ENCODE data around the gene AFF3. TPM values are rescaled to one million over a fixed set of nuclear protein-coding genes. Genes with fewer than 3 reads are reported as not detected.

The AFF3 gene
- total and polyA plus RNA-seq, 10 of the 15 experiments (the other 5 are each of a cell fraction or from before 2014, with no cell fraction given) = 0.26 to 5.5 (median 3.0) TPM

DNA sequence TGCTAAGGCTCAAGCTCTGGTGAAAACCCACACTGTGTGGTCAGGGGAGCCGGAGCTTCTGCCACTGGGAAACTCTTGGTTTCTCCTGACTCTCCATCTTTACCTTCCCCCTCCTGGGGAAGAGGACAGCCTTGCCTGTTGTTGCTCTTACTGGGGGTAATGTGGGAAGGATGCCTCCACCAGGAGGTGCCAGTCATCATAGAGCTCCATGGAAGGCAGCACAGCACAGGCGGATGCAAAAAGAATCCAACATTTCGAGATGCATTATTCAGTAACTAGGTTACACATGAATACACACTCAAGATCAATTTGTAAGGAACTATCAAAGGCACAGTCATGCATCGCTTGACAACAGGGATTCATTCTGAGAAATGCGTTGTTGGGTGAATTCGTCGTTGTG lies 322.6 kb downstream of the AFF3 start:
- no peak overlapping the region for H2AFZ ChIP-seq (ENCODE audit: control insufficient read depth, low read depth, low read length)
- no peak overlapping the region for H3K4me2 ChIP-seq (ENCODE audit: control insufficient read depth, insufficient read depth)
- H3K4me1 ChIP-seq (ENCODE audit: control insufficient read depth, insufficient read depth, low read length) = no peaks in the 10 kb centered on the region
- no peak overlapping the region for H3K27ac ChIP-seq (ENCODE audit: control insufficient read depth, insufficient read depth)
- no peaks in the 10 kb centered on the region for H4K20me1 ChIP-seq (ENCODE audit: control insufficient read depth, insufficient read depth)
- no peaks in the 10 kb centered on the region for H3K9me3 ChIP-seq (replicated peaks; ENCODE audit: control insufficient read depth, insufficient read depth, low read length)
- no peak for DNase-seq (ENCODE audit: low read depth, low spot score)
- ATAC-seq = no peak
- H3K4me3 ChIP-seq = no peak overlapping the region
- no peaks in the 10 kb centered on the region for H3K79me2 ChIP-seq (ENCODE audit: control insufficient read depth, insufficient read depth, low read length)
- ChIA-PET CTCF (interaction anchor here (1.2 to 1.3 kb wide), 2 partner anchors 261 to 422 kb away, joined by 3 read pairs; no protein-coding TSS in a partner anchor), RAD21 (ENCODE audit: unreplicated experiment) (no interaction called here), POLR2A (no interaction called here), SMC1A (ENCODE audit: uncharacterized antibody, unreplicated experiment) (no interaction called here)
- no peaks in the 10 kb centered on the region for H3K36me3 ChIP-seq (ENCODE audit: control insufficient read depth in 2 of 2, insufficient read depth in 2 of 2, low read length in 1 of 2)
- WGBS (ENCODE audit: insufficient coverage, insufficient replicate concordance, low lambda C conversion rate, missing lambda C conversion rate) = 75% methylated on average over 7 of the region's 7 CpGs
- intact Hi-C loops (cut with micrococcal nuclease; ENCODE audit: unreplicated experiment) = loop anchor here (2.0 to 10.0 kb wide), 2 partner anchors 261 to 425 kb away; no protein-coding TSS in a partner anchor
- BruUV-seq (replicated peaks) = no TSS peak
- H3K27me3 ChIP-seq (replicated peaks in 1 of 2; ENCODE audit: control insufficient read depth in 2 of 2, insufficient read depth in 2 of 2, low read length in 1 of 2) = no peaks in the 10 kb centered on the region
- H3K9ac ChIP-seq (ENCODE audit: control insufficient read depth, insufficient read depth, low read length) = no peak overlapping the region
- in situ Hi-C loops (cut with MboI) = no loop called here
- no peak for FAIRE-seq
- TF ChIP-seq HDAC6 (IDR thresholded peaks at IDR 0.05; ENCODE audit: unreplicated experiment) = no peak
- TF ChIP-seq, protein P1, sequence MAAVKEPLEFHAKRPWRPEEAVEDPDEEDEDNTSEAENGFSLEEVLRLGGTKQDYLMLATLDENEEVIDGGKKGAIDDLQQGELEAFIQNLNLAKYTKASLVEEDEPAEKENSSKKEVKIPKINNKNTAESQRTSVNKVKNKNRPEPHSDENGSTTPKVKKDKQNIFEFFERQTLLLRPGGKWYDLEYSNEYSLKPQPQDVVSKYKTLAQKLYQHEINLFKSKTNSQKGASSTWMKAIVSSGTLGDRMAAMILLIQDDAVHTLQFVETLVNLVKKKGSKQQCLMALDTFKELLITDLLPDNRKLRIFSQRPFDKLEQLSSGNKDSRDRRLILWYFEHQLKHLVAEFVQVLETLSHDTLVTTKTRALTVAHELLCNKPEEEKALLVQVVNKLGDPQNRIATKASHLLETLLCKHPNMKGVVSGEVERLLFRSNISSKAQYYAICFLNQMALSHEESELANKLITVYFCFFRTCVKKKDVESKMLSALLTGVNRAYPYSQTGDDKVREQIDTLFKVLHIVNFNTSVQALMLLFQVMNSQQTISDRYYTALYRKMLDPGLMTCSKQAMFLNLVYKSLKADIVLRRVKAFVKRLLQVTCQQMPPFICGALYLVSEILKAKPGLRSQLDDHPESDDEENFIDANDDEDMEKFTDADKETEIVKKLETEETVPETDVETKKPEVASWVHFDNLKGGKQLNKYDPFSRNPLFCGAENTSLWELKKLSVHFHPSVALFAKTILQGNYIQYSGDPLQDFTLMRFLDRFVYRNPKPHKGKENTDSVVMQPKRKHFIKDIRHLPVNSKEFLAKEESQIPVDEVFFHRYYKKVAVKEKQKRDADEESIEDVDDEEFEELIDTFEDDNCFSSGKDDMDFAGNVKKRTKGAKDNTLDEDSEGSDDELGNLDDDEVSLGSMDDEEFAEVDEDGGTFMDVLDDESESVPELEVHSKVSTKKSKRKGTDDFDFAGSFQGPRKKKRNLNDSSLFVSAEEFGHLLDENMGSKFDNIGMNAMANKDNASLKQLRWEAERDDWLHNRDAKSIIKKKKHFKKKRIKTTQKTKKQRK (IDR thresholded peaks at IDR 0.05; ENCODE audit: low read depth, low read length) = no peak
- no peak for TF ChIP-seq RFX5 (IDR thresholded peaks at IDR 0.05; ENCODE audit: low read depth, low read length)
- TF ChIP-seq, protein P2, sequence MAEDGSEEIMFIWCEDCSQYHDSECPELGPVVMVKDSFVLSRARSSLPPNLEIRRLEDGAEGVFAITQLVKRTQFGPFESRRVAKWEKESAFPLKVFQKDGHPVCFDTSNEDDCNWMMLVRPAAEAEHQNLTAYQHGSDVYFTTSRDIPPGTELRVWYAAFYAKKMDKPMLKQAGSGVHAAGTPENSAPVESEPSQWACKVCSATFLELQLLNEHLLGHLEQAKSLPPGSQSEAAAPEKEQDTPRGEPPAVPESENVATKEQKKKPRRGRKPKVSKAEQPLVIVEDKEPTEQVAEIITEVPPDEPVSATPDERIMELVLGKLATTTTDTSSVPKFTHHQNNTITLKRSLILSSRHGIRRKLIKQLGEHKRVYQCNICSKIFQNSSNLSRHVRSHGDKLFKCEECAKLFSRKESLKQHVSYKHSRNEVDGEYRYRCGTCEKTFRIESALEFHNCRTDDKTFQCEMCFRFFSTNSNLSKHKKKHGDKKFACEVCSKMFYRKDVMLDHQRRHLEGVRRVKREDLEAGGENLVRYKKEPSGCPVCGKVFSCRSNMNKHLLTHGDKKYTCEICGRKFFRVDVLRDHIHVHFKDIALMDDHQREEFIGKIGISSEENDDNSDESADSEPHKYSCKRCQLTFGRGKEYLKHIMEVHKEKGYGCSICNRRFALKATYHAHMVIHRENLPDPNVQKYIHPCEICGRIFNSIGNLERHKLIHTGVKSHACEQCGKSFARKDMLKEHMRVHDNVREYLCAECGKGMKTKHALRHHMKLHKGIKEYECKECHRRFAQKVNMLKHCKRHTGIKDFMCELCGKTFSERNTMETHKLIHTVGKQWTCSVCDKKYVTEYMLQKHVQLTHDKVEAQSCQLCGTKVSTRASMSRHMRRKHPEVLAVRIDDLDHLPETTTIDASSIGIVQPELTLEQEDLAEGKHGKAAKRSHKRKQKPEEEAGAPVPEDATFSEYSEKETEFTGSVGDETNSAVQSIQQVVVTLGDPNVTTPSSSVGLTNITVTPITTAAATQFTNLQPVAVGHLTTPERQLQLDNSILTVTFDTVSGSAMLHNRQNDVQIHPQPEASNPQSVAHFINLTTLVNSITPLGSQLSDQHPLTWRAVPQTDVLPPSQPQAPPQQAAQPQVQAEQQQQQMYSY (CRISPR knock-in tag; IDR thresholded peaks at IDR 0.05) = no peak
- TF ChIP-seq ATF7 (IDR thresholded peaks at IDR 0.05; ENCODE audit: low read depth) = no peak
- TF ChIP-seq, protein P3, sequence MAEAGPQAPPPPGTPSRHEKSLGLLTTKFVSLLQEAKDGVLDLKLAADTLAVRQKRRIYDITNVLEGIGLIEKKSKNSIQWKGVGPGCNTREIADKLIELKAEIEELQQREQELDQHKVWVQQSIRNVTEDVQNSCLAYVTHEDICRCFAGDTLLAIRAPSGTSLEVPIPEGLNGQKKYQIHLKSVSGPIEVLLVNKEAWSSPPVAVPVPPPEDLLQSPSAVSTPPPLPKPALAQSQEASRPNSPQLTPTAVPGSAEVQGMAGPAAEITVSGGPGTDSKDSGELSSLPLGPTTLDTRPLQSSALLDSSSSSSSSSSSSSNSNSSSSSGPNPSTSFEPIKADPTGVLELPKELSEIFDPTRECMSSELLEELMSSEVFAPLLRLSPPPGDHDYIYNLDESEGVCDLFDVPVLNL (IDR thresholded peaks at IDR 0.05; ENCODE audit: low read depth, low read length) = no peak
- TF ChIP-seq GABPA (IDR thresholded peaks at IDR 0.05; ENCODE audit: low read depth) = no peak
- TF ChIP-seq, protein P4, sequence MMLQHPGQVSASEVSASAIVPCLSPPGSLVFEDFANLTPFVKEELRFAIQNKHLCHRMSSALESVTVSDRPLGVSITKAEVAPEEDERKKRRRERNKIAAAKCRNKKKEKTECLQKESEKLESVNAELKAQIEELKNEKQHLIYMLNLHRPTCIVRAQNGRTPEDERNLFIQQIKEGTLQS (IDR thresholded peaks at IDR 0.05; ENCODE audit: borderline replicate concordance, extremely low read depth, low read depth, low read length) = no peak
- TF ChIP-seq SMARCA5 (IDR thresholded peaks at IDR 0.05) = no peak
- TF ChIP-seq, protein P5, sequence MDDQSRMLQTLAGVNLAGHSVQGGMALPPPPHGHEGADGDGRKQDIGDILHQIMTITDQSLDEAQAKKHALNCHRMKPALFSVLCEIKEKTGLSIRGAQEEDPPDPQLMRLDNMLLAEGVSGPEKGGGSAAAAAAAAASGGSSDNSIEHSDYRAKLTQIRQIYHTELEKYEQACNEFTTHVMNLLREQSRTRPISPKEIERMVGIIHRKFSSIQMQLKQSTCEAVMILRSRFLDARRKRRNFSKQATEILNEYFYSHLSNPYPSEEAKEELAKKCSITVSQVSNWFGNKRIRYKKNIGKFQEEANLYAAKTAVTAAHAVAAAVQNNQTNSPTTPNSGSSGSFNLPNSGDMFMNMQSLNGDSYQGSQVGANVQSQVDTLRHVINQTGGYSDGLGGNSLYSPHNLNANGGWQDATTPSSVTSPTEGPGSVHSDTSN (IDR thresholded peaks at IDR 0.05; ENCODE audit: insufficient replicate concordance, low read depth, low read length) = no peak
- no peak for TF ChIP-seq SMAD5 (IDR thresholded peaks at IDR 0.05; ENCODE audit: low read depth)
- TF ChIP-seq TBL1XR1 (IDR thresholded peaks at IDR 0.05; ENCODE audit: low read depth, low read length) = no peak
- no peak for TF ChIP-seq SMAD1 (IDR thresholded peaks at IDR 0.05; ENCODE audit: low read depth, partially characterized antibody)

All from GM12878 (cell line).